Vagina (tissue), 2 donors: Measurements from ENCODE around the gene FBLN1. TPM values are rescaled to one million over a fixed set of nuclear protein-coding genes. Genes with fewer than 3 reads are reported as not detected.

Experiments used
- DNase-seq, 2 donors: peaks; one replicate each; pipeline ENCODE4 v3.0.0-alpha.2; 2017; ENCODE audit errors: extremely low spot score in 2 of 2
- H3K27ac ChIP-seq: fragments of 200-600 bp; sonication (generic); one replicate; pipeline ENCODE4 v1.5.1; 2019
- H3K27me3 ChIP-seq: fragments of 200-600 bp; sonication (generic); one replicate; pipeline ENCODE4 v1.5.1; 2019
- H3K36me3 ChIP-seq, 2 donors: fragments of 200-600 bp; sonication (generic); one replicate each; pipeline ENCODE4 v1.5.1; 2017 to 2019
- H3K4me1 ChIP-seq: fragments of 200-600 bp; sonication (generic); one replicate; pipeline ENCODE4 v1.5.1; 2019
- H3K4me3 ChIP-seq, 2 donors: fragments of 200-600 bp; sonication (generic); 1 replicate in 1 of 2; 2 replicates in 1 of 2; pipeline ENCODE4 v1.5.1; 2016 to 2019
- H3K9me3 ChIP-seq: fragments of 200-600 bp; sonication (generic); one replicate; pipeline ENCODE4 v1.5.1; 2019
- POLR2A ChIP-seq, 2 donors: fragments of 450-650 bp; IDR thresholded peaks; one replicate each; pipeline ENCODE4 v1.6.1; 2017; ENCODE audit warnings: antibody characterized with exemption in 2 of 2, mild to moderate bottlenecking in 2 of 2, moderate library complexity in 2 of 2
- POLR2AphosphoS5 ChIP-seq, 2 donors: sonication (generic); formaldehyde crosslinking; IDR thresholded peaks; one replicate each; pipeline ENCODE4 v1.9.0; 2017; ENCODE audit warnings: antibody characterized with exemption in 2 of 2, mild to moderate bottlenecking in 2 of 2, low read depth in 1 of 2; ENCODE audit not compliant: insufficient read depth in 1 of 2
- intact Hi-C: fragments of 100-400 bp; cut with DNase I; formaldehyde crosslinking; loops from one replicate; pipeline ENCODE4 v1.15.1; 2023
- total RNA-seq: library from RNA; depleted of rRNA; stranded (reverse); fragments of >200 nt; gene quantifications from one replicate; pipeline ENCODE4 v1.2.3, GENCODE V29; 2016
- TF ChIP-seq, protein P1 (sequence below), 3 experiments: fragments of 450-650 bp in 2 of 3; fragments of 200-600 bp in 1 of 3; sonication (generic) in 1 of 3; IDR thresholded peaks; one replicate each; pipeline ENCODE4 v1.5.1; 2017 to 2019; ENCODE audit warnings: antibody characterized with exemption in 3 of 3, mild to moderate bottlenecking in 2 of 3, moderate library complexity in 2 of 3

FBLN1 gene
- total RNA-seq, 1 donor from 2014 or later: 1,019 TPM

DNA sequence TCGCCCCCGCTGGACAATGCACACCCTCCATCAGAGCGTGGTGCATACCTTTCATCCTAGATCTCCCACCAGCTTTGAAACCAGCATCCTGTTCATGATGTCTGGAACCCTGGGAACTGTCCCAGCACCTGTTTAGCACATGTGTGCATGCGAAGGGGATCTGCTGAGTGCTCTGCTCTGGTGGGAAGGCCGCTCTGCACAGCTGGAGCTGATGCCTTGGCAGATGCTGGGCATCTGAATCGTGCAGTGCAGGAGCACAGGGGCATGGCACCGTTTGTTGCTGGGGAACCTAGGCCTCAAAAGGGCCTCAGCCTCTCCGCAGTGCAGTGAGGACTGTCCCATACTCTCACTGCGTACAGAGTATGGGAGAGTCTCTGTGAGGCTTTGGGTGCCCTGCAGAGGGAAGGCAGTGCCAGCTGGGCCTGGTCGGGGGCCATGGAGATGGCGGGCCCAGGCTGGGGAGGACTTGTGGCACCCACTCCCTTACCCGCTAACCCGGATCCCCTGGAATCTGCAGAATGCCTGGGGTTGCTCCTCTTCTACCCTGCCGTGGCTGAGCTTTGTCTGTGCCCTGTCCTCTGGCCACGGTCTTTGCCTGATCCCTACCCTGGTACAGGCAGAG, 96.0 kb downstream of the FBLN1 start:
- H3K4me3 ChIP-seq: no peak overlapping the region
- no peak for DNase-seq
- intact Hi-C loops: no loop called here
- H3K4me1 ChIP-seq: peaks cover 57% of the 10 kb centered on the region
- TF ChIP-seq POLR2A (IDR thresholded peaks at IDR 0.05) (no peak), POLR2AphosphoS5 (IDR thresholded peaks at IDR 0.05; ENCODE audit: insufficient read depth in 1 of 2, low read depth in 1 of 2) (no peak)
- TF ChIP-seq, protein P1, sequence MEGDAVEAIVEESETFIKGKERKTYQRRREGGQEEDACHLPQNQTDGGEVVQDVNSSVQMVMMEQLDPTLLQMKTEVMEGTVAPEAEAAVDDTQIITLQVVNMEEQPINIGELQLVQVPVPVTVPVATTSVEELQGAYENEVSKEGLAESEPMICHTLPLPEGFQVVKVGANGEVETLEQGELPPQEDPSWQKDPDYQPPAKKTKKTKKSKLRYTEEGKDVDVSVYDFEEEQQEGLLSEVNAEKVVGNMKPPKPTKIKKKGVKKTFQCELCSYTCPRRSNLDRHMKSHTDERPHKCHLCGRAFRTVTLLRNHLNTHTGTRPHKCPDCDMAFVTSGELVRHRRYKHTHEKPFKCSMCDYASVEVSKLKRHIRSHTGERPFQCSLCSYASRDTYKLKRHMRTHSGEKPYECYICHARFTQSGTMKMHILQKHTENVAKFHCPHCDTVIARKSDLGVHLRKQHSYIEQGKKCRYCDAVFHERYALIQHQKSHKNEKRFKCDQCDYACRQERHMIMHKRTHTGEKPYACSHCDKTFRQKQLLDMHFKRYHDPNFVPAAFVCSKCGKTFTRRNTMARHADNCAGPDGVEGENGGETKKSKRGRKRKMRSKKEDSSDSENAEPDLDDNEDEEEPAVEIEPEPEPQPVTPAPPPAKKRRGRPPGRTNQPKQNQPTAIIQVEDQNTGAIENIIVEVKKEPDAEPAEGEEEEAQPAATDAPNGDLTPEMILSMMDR (IDR thresholded peaks at IDR 0.05): no peak
- H3K27me3 ChIP-seq: no peaks in the 10 kb centered on the region
- peaks cover 0 to 37% of the 10 kb centered on the region in 2 donors for H3K36me3 ChIP-seq
- H3K9me3 ChIP-seq: no peaks in the 10 kb centered on the region
- no peak overlapping the region for H3K27ac ChIP-seq

GRCh38 chr22:45599836-45600577, 97.3 kb downstream of the FBLN1 start:
- TF ChIP-seq, protein P1 (IDR thresholded peaks at IDR 0.05): no peak
- no peak for TF ChIP-seq POLR2A (IDR thresholded peaks at IDR 0.05)
- TF ChIP-seq POLR2AphosphoS5 (IDR thresholded peaks at IDR 0.05; ENCODE audit: insufficient read depth in 1 of 2, low read depth in 1 of 2): peak in 1 of 2 donors; percentile 15
- DNase-seq: no peak
- H3K4me1 ChIP-seq: peaks cover 66% of the 10 kb centered on the region
- no peaks in the 10 kb centered on the region for H3K9me3 ChIP-seq
- H3K27me3 ChIP-seq: no peaks in the 10 kb centered on the region
- intact Hi-C loops: no loop called here
- peaks cover 0 to 37% of the 10 kb centered on the region in 2 donors for H3K36me3 ChIP-seq
- H3K27ac ChIP-seq: no peak overlapping the region
- no peak overlapping the region for H3K4me3 ChIP-seq

- no peak for DNase-seq
These were observed 98.4 kb downstream of the FBLN1 start for GRCh38 chr22:45600790-45601730.

GRCh38 chr22:45602004-45602733, 99.5 kb downstream of the FBLN1 start:
- Histone ChIP-seq H3K9me3 (no peaks in the 10 kb centered on the region), H3K27ac (peak overlapping the region; percentile 53), H3K36me3 (peaks cover 0 to 35% of the 10 kb centered on the region in 2 donors), H3K4me3 (no peak overlapping the region), H3K27me3 (no peaks in the 10 kb centered on the region), H3K4me1 (peaks cover 66% of the 10 kb centered on the region)
- no peak for DNase-seq
- intact Hi-C loops: no loop called here
- TF ChIP-seq POLR2AphosphoS5 (IDR thresholded peaks at IDR 0.05; ENCODE audit: insufficient read depth in 1 of 2, low read depth in 1 of 2): no peak
- TF ChIP-seq POLR2A (IDR thresholded peaks at IDR 0.05): no peak

More at GRCh38 chr22:45600790-45601730, 98.4 kb downstream of the FBLN1 start:
- TF ChIP-seq POLR2A (IDR thresholded peaks at IDR 0.05) (no peak), POLR2AphosphoS5 (IDR thresholded peaks at IDR 0.05; ENCODE audit: insufficient read depth in 1 of 2, low read depth in 1 of 2) (no peak)
- TF ChIP-seq, protein P1 (IDR thresholded peaks at IDR 0.05): no peak
- Histone ChIP-seq H3K4me3 (no peak overlapping the region), H3K27me3 (no peaks in the 10 kb centered on the region), H3K36me3 (peaks cover 0 to 37% of the 10 kb centered on the region in 2 donors), H3K27ac (peak overlapping the region; percentile 53), H3K4me1 (peaks cover 70% of the 10 kb centered on the region), H3K9me3 (no peaks in the 10 kb centered on the region)
- intact Hi-C loops: no loop called here
